Measurements from ENCODE around the gene OAS2. TPM values are rescaled to one million over a fixed set of nuclear protein-coding genes. Genes with fewer than 3 reads are reported as not detected.
A peak's percentile ranks its signal among the peaks of the same experiment; 100 is the strongest.

Gene OAS2
- total and polyA plus RNA-seq, 2 of the 8 experiments (the other 6 are each of a cell fraction or from before 2014, with no cell fraction given): 0.06 TPM; not detected in 1

- TF ChIP-seq CHD7 (IDR thresholded peaks at IDR 0.05; ENCODE audit: insufficient replicate concordance, low read length) (no peak), CTCF (IDR thresholded peaks at IDR 0.05; ENCODE audit: control extremely low read depth in 1 of 3, insufficient read depth in 1 of 3, low read depth in 1 of 3, low read length in 3 of 3) (peak in 2 of 3 experiments; percentile 48 to 55; a peak in 2 of 4 replicates), ATF2 (IDR thresholded peaks at IDR 0.05; ENCODE audit: low read length) (no peak), CREB1 (IDR thresholded peaks at IDR 0.05) (no peak), YY1 (IDR thresholded peaks at IDR 0.05; ENCODE audit: low read depth, low read length) (no peak), RAD21 (IDR thresholded peaks at IDR 0.05 in 1 of 2, conservative IDR thresholded peaks at IDR 0.05 in 1 of 2; ENCODE audit: low read depth in 2 of 2, low read length in 2 of 2) (peak; percentile 28 to 39; a peak in 3 of 4 replicates), CBX5 (IDR thresholded peaks at IDR 0.05; ENCODE audit: low read depth, low read length) (no peak)
Measured at GRCh38 chr12:113005762-113006161, 27.4 kb downstream of the OAS2 start (continued).
